Measurements from ENCODE around the gene GADL1.

- TF ChIP-seq CTCF (IDR thresholded peaks at IDR 0.05; ENCODE audit: low read depth, low read length, poor library complexity, severe bottlenecking) (no peak), EZH2phosphoT487 (IDR thresholded peaks at IDR 0.05; ENCODE audit: borderline replicate concordance, low read length) (no peak)
Measured at GRCh38 chr3:30943206-30943605, 48.7 kb upstream of the GADL1 start.

Data from DOHH2 (cell line).